KOPT-K1 (cell line): Measurements from ENCODE around the gene EFNB3.

Experiments used
- H3K27ac ChIP-seq: fragments of 200-600 bp; sonication (generic); 2 replicates; pipeline ENCODE4 v1.5.1; 2016; ENCODE audit warnings: antibody characterized with exemption, mild to moderate bottlenecking, low read depth, low read length; ENCODE audit not compliant: poor library complexity, severe bottlenecking
- H3K36me3 ChIP-seq: fragments of 200-600 bp; sonication (generic); 2 replicates; pipeline ENCODE4 v1.5.1; 2017; ENCODE audit warnings: antibody characterized with exemption, mild to moderate bottlenecking, low read length, moderate library complexity; ENCODE audit not compliant: insufficient read depth
- H3K9me3 ChIP-seq: fragments of 200-600 bp; sonication (generic); 2 replicates; pipeline ENCODE4 v1.5.1; 2017; ENCODE audit warnings: antibody characterized with exemption, low read length, mild to moderate bottlenecking; ENCODE audit not compliant: insufficient read depth, poor library complexity, severe bottlenecking

The EFNB3 gene

GRCh38 chr17:7687072-7687907 lies 17.7 kb upstream of the EFNB3 start, which contains the start of gene TP53:
TP53 (minus strand) TSS chr17:7687490; CDS start chr17:7676594, 10,896 bp downstream.
- Histone ChIP-seq H3K36me3 (peaks cover 39% of the 10 kb centered on the region), H3K27ac (peak within 1 kb of the TSS; percentile 95), H3K9me3 (no peaks in the 10 kb centered on the region)

GRCh38 chr17:7687908-7688807 lies 16.8 kb upstream of the EFNB3 start, which contains the start of gene WRAP53:
WRAP53 (plus strand) TSS chr17:7688477; CDS start chr17:7688649, 172 bp downstream.
- Histone ChIP-seq H3K27ac (peak within 1 kb of the TSS; percentile 95), H3K36me3 (peaks cover 37% of the 10 kb centered on the region), H3K9me3 (no peaks in the 10 kb centered on the region)

- Histone ChIP-seq H3K9me3 (no peaks in the 10 kb centered on the region), H3K27ac (peak overlapping the region; percentile 95), H3K36me3 (peaks cover 32% of the 10 kb centered on the region)
Measured at GRCh38 chr17:7688808-7689316, 16.1 kb upstream of the EFNB3 start.

GRCh38 chr17:7695586-7695985 lies 9.4 kb upstream of the EFNB3 start:
- H3K36me3 ChIP-seq, result peaks cover 40% of the 10 kb centered on the region
- no peak overlapping the region for H3K27ac ChIP-seq
- no peaks in the 10 kb centered on the region for H3K9me3 ChIP-seq

- no peak overlapping the region for H3K27ac ChIP-seq
- no peaks in the 10 kb centered on the region for H3K9me3 ChIP-seq
- peaks cover 60% of the 10 kb centered on the region for H3K36me3 ChIP-seq
Measured at GRCh38 chr17:7697828-7698588, 7.0 kb upstream of the EFNB3 start.

GRCh38 chr17:7700510-7700909 lies 4.5 kb upstream of the EFNB3 start:
- Histone ChIP-seq H3K9me3 (no peaks in the 10 kb centered on the region), H3K27ac (no peak overlapping the region), H3K36me3 (peaks cover 54% of the 10 kb centered on the region)

- Histone ChIP-seq H3K9me3 (no peaks in the 10 kb centered on the region), H3K27ac (no peak overlapping the region), H3K36me3 (peaks cover 42% of the 10 kb centered on the region)
Measured at GRCh38 chr17:7701681-7702080, 3.3 kb upstream of the EFNB3 start.

- no peak overlapping the region for H3K27ac ChIP-seq
- H3K9me3 ChIP-seq, result no peaks in the 10 kb centered on the region
- H3K36me3 ChIP-seq, result peaks cover 39% of the 10 kb centered on the region
Measured at GRCh38 chr17:7702776-7703175, 2.2 kb upstream of the EFNB3 start.

GRCh38 chr17:7703584-7704479 lies 1.2 kb upstream of the EFNB3 start:
- Histone ChIP-seq H3K9me3 (no peaks in the 10 kb centered on the region), H3K36me3 (peaks cover 32% of the 10 kb centered on the region; the same call in 1 of the 2 replicates), H3K27ac (no peak overlapping the region)

GRCh38 chr17:7705269-7706255 lies 560 bp downstream of the EFNB3 start:
- H3K36me3 ChIP-seq, result peaks cover 30% of the 10 kb centered on the region; the same call in 1 of the 2 replicates
- H3K9me3 ChIP-seq, result no peaks in the 10 kb centered on the region
- no peak overlapping the region for H3K27ac ChIP-seq

GRCh38 chr17:7706631-7707354 lies 1.8 kb downstream of the EFNB3 start:
- no peaks in the 10 kb centered on the region for H3K9me3 ChIP-seq

GRCh38 chr17:7707446-7707845 lies 2.4 kb downstream of the EFNB3 start:
- no peak overlapping the region for H3K27ac ChIP-seq
- peaks cover 12% of the 10 kb centered on the region; the same call in 1 of the 2 replicates for H3K36me3 ChIP-seq
- no peaks in the 10 kb centered on the region for H3K9me3 ChIP-seq

More at GRCh38 chr17:7706631-7707354, 1.8 kb downstream of the EFNB3 start:
- Histone ChIP-seq H3K36me3 (peaks cover 19% of the 10 kb centered on the region; the same call in 1 of the 2 replicates), H3K27ac (no peak overlapping the region)
